A673 (cell line): ENCODE measurements around the gene AZIN2.

Experiments
- CTCF ChIP-seq: fragments of 300-800, 200-600 bp; sonication (generic); conservative IDR thresholded peaks from 2 replicates; pipeline ENCODE4 v1.5.1; 2017; ENCODE audit warnings: low read depth, mild to moderate bottlenecking, antibody characterized with exemption, low read length, moderate library complexity, mixed read lengths
- EZH2 ChIP-seq: fragments of 200-600 bp; sonication (generic); IDR thresholded peaks from 2 replicates; pipeline ENCODE4 v1.6.1; 2017; ENCODE audit warnings: borderline replicate concordance, low read depth, mild to moderate bottlenecking, mixed read lengths, antibody characterized with exemption, low read length; ENCODE audit not compliant: poor library complexity, severe bottlenecking

DNA sequence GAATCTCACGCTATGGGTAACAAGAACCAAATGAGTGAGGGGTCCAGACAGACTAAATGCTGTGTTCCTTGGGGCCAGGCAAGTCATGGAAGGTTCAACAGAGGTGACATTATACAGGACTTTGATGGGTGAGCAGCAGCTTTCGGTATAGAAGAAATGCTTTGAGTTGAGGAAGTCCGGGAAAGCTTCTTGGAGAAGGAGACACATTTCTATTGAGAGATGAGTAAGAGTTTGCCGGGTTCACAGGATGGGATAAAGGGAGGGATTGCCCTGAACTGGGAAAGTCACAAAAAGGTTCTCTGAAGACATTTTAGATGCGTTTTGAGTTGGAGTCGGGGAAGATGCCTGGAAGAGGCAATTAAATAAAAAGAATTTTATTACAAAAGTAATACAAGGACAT, 580 bp upstream of the AZIN2 start:
- no peak for TF ChIP-seq EZH2
- TF ChIP-seq CTCF: no peak
